ENCODE measurements around the gene MYL7.
"Not testable (repeated sequence)": the region's sequence is repeated elsewhere in the genome, so short reads cannot be mapped to it uniquely, and the experiment has no call there.

Gene MYL7

DNA sequence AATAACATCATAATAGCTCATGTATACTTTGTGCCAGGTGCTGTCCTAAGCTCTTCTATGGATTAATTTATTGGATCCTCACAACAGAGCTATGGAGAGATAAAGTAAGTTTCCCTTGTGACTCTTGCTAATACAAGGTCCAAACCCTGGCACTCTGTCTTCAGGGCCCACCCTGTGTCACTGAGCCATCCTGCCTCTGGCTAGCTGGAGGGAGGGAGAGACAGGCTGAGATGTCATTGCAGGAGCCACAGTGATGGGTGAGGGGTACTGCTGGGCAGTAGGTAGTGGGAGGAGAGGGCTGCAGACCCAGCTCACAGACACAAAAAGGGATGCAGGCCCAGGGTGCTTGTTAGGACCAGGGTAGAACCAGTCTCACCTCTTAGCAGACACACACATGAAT lies 31.2 kb upstream of the MYL7 start:
- FAIRE-seq (no peak), DNase-seq (ENCODE audit: low spot score) (no peak)

DNA sequence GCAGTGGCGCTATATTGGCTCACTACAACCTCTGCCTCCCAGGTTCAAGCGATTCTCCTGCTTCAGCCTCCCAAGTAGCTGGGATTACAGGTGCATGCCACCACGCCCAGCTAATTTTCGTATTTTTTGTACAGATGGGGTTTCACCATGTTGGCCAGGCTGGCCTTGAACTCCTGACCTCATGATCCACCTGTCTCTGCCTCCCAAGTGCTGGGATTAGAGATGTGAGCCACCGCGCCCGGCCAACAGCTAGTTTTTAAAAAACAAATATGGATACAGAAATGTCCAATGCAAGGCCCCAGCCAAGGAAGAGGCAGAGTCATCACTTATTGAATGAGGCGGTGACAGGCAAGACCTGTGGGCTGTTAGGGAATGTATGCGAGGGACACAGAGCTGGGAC lies 30.8 kb upstream of the MYL7 start:
- FAIRE-seq; DNase-seq (ENCODE audit: low spot score): not testable (repeated sequence)

DNA sequence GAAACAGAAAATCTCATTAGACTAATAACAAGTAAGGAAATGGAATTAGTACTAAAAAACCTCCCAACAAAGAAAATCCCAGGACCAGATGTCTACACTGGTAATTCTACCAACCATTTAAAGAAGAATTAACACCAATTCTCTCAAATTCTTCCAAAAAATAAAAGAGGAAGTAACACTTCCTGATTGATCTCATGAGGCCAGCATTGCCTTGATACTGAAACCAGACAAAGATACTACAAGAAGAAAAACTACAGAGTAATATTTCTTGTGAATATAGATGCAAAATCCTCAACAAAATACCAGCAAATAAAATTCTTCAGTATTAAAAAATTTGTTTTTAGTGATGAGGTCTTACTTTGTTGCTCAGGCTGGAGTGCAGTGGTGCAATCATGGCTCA lies 26.8 kb upstream of the MYL7 start:
- no peak for DNase-seq (ENCODE audit: low spot score)
- no peak for FAIRE-seq

DNA sequence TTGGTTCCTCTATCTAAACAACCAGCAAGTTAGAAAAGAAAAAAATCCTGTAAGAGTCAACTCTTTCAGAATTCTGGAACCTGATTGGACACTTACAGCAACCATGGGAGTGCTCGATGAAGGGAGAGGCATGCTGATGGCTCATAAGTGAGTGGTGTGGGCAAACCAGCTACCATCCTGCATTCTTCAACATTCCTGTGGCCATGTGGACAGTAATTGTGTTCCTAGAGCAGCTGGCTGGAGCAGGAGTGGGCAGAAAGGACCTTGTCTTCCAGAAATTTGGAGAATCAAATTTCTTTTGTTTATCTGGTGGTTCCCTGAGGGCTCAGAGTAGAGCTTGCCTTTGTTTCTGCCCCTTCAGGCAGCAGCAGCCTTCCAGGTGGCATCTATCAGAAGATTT lies 22.5 kb upstream of the MYL7 start:
- peak; percentile 90 for DNase-seq (ENCODE audit: low spot score)
- peak; percentile 70 for FAIRE-seq

DNA sequence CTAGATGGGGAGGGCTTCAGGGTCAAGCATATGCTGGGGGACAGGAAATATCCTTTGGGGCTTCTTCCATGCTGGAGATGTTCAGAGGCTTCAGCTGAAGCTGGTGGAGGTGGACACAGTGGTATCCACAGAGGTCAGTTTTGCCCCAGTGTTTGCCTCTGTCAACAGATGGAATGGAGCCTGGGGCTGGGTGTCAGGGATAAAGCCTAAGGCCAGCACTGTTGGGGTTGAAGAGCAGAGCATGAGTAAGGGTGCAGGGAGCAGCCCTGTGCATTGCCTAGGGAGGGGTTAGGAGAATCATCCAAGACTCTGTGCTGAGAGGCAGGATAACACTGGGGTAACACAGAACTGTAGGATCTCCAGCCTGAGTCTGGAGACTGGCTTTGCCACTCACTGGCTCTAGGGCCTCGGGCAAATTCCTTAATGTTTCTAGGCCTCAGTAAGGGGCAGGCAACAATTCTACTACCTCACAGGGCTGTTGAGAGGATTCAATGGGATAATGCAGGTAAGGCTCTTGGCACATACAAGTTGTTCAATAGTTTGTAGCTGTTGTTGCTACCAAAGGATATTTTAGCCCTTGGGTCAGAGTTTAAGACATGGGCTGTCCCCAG lies 21.8 kb upstream of the MYL7 start:
- DNase-seq (ENCODE audit: low spot score) (no peak), FAIRE-seq (no peak)

DNA sequence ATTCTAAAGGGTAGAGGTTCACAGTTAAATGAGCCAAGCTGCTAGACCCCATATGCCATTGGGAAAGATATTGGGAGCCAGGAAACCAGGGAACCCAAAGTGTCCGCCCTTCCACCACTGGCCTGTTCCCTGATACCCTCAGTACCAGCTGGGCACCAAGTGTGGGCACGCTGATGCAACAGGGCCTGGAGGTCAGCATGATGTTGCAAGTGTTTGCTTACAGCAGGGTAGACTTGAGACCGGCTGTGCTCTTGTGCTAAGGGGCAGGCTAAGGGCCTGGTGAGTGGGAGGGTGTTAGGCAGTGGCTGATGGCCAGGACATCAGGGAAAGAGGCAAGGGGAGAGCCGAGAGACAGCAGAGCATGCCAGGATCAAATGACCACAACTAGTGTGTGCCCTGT lies 21.0 kb upstream of the MYL7 start:
- FAIRE-seq (no peak), DNase-seq (ENCODE audit: low spot score) (no peak)

DNA sequence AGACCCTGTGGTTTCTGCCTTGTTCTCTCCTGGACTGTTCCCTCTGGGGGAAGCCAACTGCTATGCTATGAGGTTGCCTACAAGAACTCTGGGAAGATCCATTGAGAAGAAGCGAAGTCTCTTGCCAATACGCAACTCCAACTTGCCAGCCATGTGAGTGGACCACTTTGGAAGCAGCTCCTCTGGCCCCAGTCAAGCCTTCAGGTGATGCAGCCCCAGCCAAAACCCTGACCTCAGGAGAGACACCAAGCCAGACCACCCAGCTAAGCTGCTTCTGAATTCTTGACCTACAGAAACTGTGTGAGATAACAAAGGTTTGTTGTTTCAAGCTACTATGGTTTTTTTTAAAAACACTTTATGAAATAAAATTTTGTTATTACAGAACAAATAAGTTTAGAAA lies 20.2 kb upstream of the MYL7 start:
- FAIRE-seq (no peak), DNase-seq (ENCODE audit: low spot score) (no peak)

DNA sequence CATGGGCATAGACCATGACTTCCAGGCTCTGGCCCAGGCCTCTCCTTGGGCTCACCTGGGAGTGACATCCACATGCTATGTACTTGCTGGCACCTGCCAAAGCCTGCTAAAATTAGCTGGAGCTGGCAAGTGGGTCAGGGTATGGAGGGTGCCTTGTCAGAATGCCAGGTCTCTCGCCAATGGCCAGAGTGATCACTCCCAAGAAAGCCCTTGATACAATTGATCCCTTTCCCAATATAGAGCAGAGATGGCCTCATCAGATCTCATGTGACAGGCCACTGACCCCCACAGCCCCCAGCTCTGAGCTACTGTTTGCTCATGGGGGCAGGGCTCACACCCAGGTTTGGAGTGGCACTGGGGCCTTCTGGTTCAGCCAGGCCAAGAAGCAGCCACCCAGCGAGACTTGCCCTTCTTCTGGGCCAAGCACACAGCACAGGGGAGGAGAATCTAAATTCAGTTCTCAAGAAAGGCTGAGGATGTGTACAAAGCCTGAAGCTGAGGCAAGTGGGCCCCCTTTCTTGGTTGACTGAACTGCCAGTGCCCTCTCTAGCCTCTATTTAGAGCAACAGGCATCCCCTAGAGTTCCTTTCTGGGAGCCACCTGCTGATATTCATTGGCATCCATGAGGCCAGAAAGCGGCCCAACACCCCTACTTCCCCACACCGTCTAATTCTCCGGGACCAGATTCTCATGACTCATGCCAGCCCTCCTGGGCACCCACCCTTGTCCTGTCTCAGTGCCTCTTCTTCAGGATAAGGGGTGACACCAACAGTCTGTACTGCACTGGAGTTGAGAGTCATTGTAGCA lies 18.9 kb upstream of the MYL7 start:
- no peak for FAIRE-seq
- DNase-seq (ENCODE audit: low spot score), result no peak

DNA sequence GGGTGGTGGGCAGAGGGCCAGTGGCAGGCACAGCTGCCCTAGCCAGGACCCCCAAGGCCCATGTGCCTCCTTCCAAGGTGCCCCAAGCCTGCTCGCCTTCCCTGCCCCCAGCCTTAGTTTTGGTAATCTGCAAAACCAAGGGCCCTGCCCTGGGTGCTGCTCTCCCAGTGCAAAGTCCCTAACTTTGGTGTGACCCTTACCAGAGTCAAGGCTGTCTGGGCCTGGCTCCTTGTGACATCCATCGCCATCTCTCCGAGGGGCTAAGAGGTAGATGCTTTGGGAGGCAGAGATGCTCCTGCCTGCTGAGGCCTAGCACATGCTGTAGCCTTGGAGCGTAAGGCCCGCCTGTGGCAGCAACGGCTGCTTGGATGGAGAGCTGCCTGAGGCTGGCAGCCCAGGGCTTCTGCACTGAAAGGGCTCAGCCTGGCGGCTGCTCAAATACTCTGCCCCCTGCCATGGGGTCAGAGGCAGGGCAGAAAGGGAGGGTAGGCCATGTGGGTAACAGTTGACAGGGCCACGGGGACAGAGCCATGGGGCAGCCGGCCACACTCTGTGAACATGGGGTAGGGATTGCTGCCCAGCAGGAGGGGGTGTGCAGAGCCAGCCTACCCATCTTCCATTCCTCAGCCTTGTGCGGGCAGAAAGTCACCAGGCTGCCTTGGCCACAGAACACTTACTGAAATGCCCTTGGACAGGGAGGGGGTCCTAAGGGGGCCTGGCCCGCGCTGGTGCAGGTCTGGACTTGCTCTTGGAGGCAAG lies 17.9 kb upstream of the MYL7 start:
- no peak for DNase-seq (ENCODE audit: low spot score)
- peak; percentile 68 for FAIRE-seq

DNA sequence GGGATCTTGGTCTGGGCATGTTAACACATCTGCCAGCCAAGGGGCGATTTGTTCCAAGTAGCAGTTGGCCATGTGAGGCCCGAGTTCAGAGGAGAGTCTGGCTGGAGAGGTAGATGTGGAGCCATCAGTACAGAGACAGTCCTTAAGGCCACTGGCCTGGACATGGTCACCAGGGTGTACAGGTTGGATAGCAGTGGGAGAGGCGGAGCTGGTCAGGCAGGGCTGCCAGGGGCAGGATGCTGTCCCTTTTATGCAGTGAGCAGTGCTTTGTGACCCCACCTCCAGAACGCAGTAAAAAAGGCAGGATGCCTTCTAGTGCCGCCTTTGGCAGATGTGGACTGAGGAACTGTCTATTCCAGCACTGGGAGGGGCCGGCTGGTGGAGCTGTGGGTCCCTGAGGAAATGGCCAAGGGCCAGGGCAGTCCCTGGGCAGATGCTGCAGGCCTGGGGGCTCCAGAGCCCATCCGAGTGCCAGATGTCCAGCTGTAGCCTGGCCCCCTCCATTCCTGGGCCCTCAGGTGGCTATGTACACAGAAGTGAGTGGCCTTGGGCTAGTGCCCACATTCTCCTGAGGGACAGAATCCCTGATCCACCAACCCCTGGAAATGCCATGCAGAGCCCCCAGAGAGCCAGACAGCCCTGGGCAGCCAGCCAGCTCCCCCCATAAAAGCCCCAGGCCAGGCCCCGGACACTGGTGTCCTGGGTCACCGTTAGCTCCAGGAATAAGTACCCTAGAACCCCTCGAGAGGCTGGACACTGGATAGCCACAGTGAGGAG lies 17.2 kb upstream of the MYL7 start:
- DNase-seq (ENCODE audit: low spot score) (no peak), FAIRE-seq (peak; percentile 80)

DNA sequence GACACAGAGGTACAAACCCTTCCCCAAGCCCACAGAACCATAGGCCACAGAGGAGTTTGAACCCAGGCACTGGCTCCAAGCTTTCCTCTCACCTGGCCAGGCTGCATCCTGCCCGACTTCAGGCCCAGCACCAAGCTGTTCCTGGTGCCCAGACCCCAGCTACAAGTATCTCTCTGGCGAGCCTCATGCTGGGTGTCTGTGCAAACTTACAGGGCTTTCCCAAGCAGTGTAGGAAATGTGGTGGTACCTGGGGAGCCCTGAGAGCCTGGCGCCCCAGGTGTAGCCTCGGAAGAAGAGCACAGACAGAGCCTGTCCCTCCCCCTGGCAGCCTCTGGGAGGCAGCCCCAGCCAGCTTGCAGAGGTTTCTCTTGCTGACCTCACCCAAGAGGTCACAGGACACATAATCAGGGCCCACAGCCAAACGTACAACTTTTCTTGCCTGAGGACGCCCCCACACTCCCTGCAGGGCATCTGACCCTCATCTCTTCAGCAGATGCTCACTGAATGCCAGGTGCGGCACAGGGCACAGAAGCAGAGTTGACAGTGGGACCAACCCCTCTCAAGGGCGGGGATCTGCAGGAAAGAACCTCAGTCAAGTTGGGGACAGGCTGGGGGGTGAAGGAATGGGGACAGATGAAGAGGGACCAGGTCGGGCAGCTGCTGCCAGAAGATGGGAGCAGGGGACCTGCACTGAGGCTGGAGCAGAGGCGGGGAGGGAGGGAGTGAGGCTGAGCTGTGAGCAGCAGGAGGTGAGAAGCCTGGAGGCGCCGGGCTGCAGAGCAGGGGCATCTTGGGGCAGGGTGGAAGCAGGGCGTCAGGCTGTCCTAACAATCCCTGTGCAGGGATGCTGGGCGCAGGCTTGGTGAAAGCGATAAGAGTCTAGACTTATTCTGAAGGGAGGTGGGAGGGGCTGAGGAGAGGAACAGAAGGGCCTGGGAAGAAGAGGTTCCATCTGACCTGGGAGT lies 16.3 kb upstream of the MYL7 start:
- DNase-seq (ENCODE audit: low spot score), result no peak
- no peak for FAIRE-seq

DNA sequence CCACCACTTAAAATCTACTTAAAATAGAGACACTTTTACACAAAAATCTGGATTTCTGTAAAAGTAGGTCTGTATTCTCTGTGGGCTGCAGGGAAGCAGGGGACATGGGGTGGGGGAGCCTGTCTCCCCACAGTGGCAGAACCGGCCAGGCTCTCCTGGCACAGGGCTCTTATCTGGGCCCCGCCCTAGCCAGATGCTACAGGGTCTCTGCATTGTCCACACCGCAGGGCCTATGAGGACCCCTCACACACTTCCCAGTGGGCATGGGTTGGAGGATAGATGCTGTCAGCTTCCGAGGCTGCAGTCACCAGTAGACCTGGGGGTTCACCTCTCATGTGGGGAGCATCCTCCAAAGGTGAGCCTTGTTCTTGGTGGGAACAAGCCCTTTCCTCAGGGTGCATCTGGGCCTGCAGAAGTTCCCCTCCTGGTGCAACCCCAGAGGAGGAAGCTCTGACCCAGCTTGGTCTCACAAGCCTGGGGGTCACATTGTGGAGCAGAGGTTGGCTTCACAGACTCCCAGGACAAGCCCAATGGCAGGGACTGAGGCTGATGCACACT lies 15.4 kb upstream of the MYL7 start:
- FAIRE-seq (peak; percentile 27), DNase-seq (ENCODE audit: low spot score) (no peak)

DNA sequence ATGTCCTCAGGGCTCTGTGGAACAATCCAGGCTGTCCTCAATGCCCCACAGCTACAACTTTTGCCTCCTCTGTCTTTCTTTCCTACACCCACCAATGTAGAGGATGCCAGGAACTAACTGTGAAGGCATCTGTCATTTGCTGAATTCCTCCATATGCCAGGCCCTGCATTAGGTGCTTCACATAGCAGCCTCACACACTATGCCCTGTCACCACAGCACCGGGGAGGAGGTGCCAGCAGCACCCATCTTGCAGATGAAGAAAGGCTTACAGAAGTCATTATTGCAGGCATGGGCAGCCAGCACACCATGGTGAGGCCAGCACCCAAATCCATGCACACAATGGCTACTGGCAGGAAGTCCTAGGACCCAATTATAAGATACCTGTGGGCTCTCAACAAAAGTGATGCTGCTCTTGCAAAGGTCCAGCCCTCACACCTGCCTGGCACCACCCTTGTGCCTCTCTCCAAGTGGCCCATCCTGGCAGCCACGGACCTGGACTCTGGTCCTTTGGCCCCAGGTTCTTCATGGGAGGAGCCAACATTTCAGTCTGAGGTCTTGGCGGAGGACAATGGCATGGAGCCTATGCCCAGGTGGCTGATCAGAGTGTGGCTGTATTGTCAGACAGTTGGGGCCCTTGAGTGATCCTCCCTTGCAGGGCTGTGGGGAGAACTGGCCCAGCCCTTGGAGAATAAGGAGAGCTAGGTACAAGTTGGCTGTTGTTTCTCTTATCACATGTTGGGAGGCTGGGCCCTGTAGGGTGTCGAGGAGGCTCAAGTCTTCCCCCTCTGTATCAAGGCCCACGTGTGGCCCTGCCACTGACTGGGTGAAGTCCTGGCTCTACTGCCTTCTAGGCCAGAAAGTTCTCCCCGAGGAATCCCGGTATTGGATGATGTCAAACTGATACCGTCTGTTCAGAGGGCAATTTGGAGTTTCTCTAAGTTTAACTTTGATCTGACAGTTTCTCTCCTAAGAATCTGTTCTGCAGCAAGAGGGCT lies 14.4 kb upstream of the MYL7 start:
- FAIRE-seq, result peak; percentile 63

DNA sequence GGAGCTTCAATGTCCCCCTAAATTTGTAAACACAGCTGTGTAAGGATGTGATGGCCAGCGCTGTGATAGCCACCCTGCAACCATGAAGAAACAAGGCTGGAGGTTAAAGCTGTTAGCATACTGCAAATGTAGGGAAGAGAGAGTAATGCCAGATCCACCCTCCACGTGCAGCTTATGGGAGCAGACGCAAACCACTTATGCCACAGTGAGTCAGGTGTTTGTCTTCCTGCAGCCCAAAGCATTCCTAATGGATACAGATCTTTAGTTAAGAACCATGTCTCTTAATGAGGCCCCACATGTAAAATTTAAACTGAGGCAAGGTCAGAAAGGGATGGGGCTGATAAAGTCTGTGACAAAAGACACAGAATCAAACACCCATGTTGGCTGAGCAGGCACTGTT lies 13.6 kb upstream of the MYL7 start:
- FAIRE-seq, result no peak
- no peak for DNase-seq (ENCODE audit: low spot score)

More for the DNA sequence above, 14.4 kb upstream of the MYL7 start:
- DNase-seq (ENCODE audit: low spot score), result no peak

DNA sequence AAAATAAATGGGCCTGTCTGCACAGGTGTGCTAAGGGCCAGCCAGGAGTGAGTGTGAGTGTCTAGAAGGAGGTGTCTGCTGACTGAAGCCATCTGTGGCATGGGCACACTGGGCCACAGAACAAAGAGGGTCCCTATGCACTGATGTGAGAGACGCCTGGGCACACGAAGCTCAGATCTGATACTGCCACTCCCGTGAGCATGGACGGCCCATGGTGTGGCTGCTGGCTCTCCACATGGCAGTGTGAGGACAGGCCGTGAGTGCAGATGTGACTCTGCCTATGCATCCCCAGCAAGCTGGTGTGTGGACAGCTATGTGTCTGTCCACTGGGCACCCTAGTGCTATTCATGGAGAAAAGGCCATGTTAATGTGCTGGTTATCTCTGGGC lies 12.8 kb upstream of the MYL7 start:
- no peak for FAIRE-seq
- no peak for DNase-seq (ENCODE audit: low spot score)

DNA sequence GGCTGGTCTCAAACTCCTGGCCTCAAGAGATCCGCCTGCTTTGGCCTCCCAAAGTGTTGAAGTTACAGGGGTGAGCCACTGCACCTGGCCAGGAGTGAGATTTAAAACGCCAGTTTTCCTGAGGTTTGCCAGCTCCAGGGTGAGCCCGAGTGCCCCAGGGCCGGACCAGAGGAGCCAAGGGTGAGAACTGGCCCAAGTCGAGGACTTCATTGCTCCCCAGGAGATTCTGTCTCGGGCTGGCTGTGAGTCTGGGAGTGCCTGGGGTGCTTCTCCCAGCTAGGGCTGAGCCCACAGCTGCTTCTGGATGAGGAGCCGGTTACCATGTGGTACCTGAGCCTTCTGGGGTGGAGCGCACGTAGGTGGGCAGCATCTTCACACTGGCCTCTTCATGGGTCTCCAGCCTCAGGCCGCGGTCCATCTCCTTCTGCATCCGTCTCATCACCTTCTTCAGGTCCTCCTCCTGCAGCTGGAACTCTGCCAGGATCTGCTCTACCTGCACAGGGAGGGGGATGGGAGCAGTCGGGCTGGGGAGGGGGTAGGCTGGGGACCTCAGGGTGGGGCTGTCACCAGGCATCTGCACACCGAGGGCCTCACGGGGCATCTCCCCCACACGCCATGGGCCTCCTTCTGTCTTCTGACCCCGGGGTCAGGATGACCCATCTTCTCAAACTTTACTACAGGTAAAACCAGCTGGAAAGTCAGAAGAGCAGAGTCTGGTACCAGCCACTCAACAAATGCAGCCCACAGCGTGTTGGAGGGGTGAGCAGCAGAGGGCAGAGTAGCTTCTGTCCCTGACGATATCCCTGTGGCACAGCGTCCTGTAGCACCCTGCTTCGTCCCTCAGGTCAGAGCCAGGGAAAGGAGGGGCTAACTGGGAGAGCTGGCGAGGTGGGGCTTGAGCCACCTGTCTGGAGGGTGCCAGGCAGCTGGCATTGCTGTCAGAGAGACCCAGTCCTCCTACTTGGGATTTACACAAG lies 12.1 kb upstream of the MYL7 start:
- peak; percentile 63 for FAIRE-seq

DNA sequence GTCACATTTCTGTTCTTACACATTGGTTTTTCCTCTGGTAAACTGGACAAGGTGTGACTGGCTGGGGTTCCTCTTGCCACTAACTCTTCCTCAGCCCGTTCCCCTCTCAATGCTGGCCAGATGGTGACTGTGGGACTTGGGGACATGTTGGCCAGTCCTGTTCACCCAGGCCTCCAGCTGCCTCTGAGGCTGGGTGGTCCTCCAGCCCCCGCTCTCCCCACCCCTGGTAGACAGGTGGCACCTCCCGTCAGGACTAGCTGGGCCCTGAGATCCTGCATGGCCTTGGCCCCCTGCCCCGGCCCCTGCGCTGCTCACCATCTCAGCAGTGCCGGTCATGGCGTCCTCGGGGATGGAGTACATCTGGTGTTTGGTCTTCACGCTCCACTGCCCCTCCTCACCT lies 10.8 kb upstream of the MYL7 start:
- FAIRE-seq, result peak; percentile 55
- no peak for DNase-seq (ENCODE audit: low spot score)

More for the DNA sequence above, 12.1 kb upstream of the MYL7 start:
- DNase-seq (ENCODE audit: low spot score), result no peak

Measured in urothelium cell line (cell line).